ENCODE measurements around the gene HOXB8.

Gene HOXB8

DNA sequence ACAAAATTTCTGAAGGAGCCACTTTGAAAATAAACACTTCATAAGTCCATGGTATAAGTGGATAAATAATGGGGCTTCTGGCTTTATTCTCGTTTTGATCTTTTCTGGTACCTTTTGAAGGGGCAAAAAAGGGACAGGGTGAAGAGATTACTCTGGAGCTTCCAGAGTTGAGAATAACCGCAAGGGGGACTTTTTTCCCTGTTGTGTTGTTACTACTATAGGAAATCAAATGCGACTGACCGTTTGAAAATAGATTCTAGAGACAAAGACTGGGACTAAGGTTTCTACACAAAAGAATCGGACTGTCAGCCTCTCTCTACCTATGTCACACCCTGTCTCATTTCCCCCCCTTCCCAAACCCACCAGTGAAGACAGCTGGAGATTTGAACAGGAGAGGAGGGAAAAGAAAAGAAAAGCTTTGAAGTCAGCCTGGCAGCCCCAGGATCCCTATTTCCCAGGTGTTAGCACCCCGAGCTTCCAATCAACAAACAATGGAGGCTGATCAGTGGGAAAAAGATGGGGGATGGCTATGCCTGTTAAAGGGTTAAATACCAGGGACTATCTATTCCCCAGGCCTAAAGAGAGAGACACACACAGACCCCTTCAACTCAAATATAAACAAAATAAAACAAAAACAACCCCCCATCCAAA is 45.3 kb downstream of the HOXB8 start:
- no peak overlapping the region for H3K23ac ChIP-seq (ENCODE audit: low read length)
- WGBS (ENCODE audit: extremely low coverage, insufficient coverage, insufficient read length): no CpG with 5 or more reads among the region's 6 CpGs

DNA sequence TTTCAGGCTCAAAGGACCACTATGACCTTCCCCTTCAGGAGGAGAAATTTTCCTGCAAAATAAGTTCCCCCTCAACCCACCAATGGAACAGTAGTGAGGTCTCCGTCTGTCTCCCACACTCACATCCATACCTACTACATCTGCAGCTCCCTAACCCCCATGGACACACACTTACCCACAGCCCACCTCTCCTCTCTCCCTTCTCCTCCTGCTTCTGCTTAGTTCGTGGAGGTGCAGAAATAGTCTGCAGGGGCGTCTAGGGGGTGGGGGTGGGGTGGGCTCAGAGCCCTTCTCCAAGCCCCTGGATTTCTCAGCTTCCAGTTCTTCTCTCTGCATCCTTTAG is 45.9 kb downstream of the HOXB8 start:
- Histone ChIP-seq H3K4me3 (ENCODE audit: low read depth, low read length) (no peak overlapping the region), H2BK120ac (ENCODE audit: insufficient read depth, low read length, poor library complexity) (no peak overlapping the region), H3K14ac (ENCODE audit: low read length) (no peak overlapping the region), H2BK12ac (ENCODE audit: low read length) (no peak overlapping the region), H3K79me1 (ENCODE audit: low read length) (peaks cover 17% of the 10 kb centered on the region), H3K36me3 (ENCODE audit: control insufficient read depth in 1 of 2, insufficient read depth in 2 of 2, low read length in 2 of 2) (no peaks in the 10 kb centered on the region), H3K27me3 (ENCODE audit: insufficient read depth, low read length) (peaks cover 11% of the 10 kb centered on the region), H3K23ac (ENCODE audit: low read length) (no peak overlapping the region), H4K8ac (ENCODE audit: low read depth, low read length) (no peak overlapping the region), H3K27ac (ENCODE audit: low read depth, low read length) (no peak overlapping the region), H3K79me2 (ENCODE audit: control insufficient read depth, insufficient read depth, low read length, poor library complexity) (no peaks in the 10 kb centered on the region), H3K18ac (ENCODE audit: low read length) (no peak overlapping the region), H4K12ac (ENCODE audit: low read depth, low read length) (no peak overlapping the region), H3K9me3 (ENCODE audit: insufficient read depth, low read depth, low read length) (peaks cover 4% of the 10 kb centered on the region), H2BK5ac (ENCODE audit: low read depth, low read length, poor library complexity) (no peak overlapping the region), H4K91ac (ENCODE audit: low read depth, low read length) (no peak overlapping the region), H3K4me1 (ENCODE audit: control insufficient read depth in 1 of 2, insufficient read depth in 2 of 2, low read length in 2 of 2) (peaks cover 27 to 46% of the 10 kb centered on the region in 2 experiments), H3K4ac (ENCODE audit: low read depth, low read length) (no peak overlapping the region), H3K4me2 (ENCODE audit: low read length) (no peak overlapping the region), H2AK5ac (ENCODE audit: low read length) (no peak overlapping the region), H3K9ac (ENCODE audit: low read length) (no peak overlapping the region), H2AFZ (ENCODE audit: insufficient read depth, low read length, poor library complexity) (no peak overlapping the region)
- no peak for DNase-seq
- WGBS (ENCODE audit: extremely low coverage, insufficient coverage, insufficient read length): no CpG with 5 or more reads among the region's 3 CpGs

More for the DNA sequence above, 45.3 kb downstream of the HOXB8 start:
- Histone ChIP-seq H2AK5ac (ENCODE audit: low read length) (no peak overlapping the region), H3K36me3 (ENCODE audit: control insufficient read depth in 1 of 2, insufficient read depth in 2 of 2, low read length in 2 of 2) (no peaks in the 10 kb centered on the region), H3K14ac (ENCODE audit: low read length) (peak overlapping the region; percentile 17), H3K79me1 (ENCODE audit: low read length) (peaks cover 13% of the 10 kb centered on the region), H3K18ac (ENCODE audit: low read length) (peak overlapping the region; percentile 26), H3K4ac (ENCODE audit: low read depth, low read length) (peak overlapping the region; percentile 24), H3K27me3 (ENCODE audit: insufficient read depth, low read length) (peaks cover 7% of the 10 kb centered on the region), H3K4me3 (ENCODE audit: low read depth, low read length) (no peak overlapping the region), H3K4me1 (ENCODE audit: control insufficient read depth in 1 of 2, insufficient read depth in 2 of 2, low read length in 2 of 2) (peaks cover 23 to 42% of the 10 kb centered on the region in 2 experiments), H3K4me2 (ENCODE audit: low read length) (peak overlapping the region; percentile 54), H3K9ac (ENCODE audit: low read length) (no peak overlapping the region), H3K27ac (ENCODE audit: low read depth, low read length) (peak overlapping the region; percentile 76), H2AFZ (ENCODE audit: insufficient read depth, low read length, poor library complexity) (no peak overlapping the region), H2BK12ac (ENCODE audit: low read length) (peak overlapping the region; percentile 41), H3K9me3 (ENCODE audit: insufficient read depth, low read depth, low read length) (no peaks in the 10 kb centered on the region), H2BK120ac (ENCODE audit: insufficient read depth, low read length, poor library complexity) (peak overlapping the region; percentile 86), H3K79me2 (ENCODE audit: control insufficient read depth, insufficient read depth, low read length, poor library complexity) (no peaks in the 10 kb centered on the region), H4K91ac (ENCODE audit: low read depth, low read length) (peak overlapping the region; percentile 76), H4K12ac (ENCODE audit: low read depth, low read length) (no peak overlapping the region), H2BK5ac (ENCODE audit: low read depth, low read length, poor library complexity) (peak overlapping the region; percentile 71), H4K8ac (ENCODE audit: low read depth, low read length) (no peak overlapping the region)
- no peak for DNase-seq

DNA sequence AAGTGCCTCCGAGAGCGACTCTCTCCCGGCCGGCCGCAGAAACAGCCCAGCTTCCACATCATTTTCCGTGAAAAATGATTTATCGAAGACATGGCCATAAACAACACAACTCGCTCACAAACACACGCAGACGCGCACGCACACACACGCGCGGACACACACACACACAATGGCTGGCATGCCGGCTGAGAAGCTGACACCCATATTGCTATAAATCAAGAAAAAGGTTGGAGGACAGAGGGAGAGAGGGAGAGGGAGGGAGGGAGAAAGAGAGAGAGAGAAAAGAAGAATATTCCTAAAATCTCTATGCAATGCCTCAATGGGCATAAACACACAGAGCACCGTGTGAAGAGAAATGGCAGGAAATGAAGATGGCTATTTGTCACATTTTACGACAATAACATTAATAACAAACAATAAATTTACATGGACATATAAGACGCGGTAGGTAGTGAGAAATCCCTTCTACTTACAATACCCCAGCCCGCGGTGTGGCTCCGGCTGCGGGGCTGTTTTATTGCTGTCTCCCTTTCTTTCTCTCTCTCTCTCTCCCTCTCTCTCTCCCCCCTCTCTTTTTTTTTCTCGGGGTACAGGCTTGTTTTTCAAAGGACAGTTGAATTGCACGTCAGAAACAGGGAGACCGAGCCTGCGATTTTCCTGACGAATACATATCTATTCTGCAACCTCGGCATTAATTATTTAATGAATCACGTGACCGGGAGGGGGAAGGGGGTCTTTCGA is 46.4 kb downstream of the HOXB8 start:
- Histone ChIP-seq H3K4me3 (ENCODE audit: low read depth, low read length) (no peak overlapping the region), H3K18ac (ENCODE audit: low read length) (peak overlapping the region; percentile 68), H3K27me3 (ENCODE audit: insufficient read depth, low read length) (peaks cover 11% of the 10 kb centered on the region), H4K91ac (ENCODE audit: low read depth, low read length) (peak overlapping the region; percentile 21), H3K23ac (ENCODE audit: low read length) (no peak overlapping the region), H3K4me2 (ENCODE audit: low read length) (no peak overlapping the region), H3K14ac (ENCODE audit: low read length) (peak overlapping the region; percentile 44), H3K9me3 (ENCODE audit: insufficient read depth, low read depth, low read length) (peaks cover 4% of the 10 kb centered on the region), H2AK5ac (ENCODE audit: low read length) (no peak overlapping the region), H3K79me2 (ENCODE audit: control insufficient read depth, insufficient read depth, low read length, poor library complexity) (no peaks in the 10 kb centered on the region), H3K36me3 (ENCODE audit: control insufficient read depth in 1 of 2, insufficient read depth in 2 of 2, low read length in 2 of 2) (no peaks in the 10 kb centered on the region), H4K12ac (ENCODE audit: low read depth, low read length) (no peak overlapping the region), H2BK12ac (ENCODE audit: low read length) (peak overlapping the region; percentile 48), H3K9ac (ENCODE audit: low read length) (no peak overlapping the region), H4K8ac (ENCODE audit: low read depth, low read length) (no peak overlapping the region), H2BK5ac (ENCODE audit: low read depth, low read length, poor library complexity) (no peak overlapping the region), H3K4me1 (ENCODE audit: control insufficient read depth in 1 of 2, insufficient read depth in 2 of 2, low read length in 2 of 2) (peaks cover 27 to 44% of the 10 kb centered on the region in 2 experiments), H2BK120ac (ENCODE audit: insufficient read depth, low read length, poor library complexity) (peak overlapping the region; percentile 23), H3K4ac (ENCODE audit: low read depth, low read length) (peak overlapping the region; percentile 7), H2AFZ (ENCODE audit: insufficient read depth, low read length, poor library complexity) (no peak overlapping the region), H3K27ac (ENCODE audit: low read depth, low read length) (no peak overlapping the region), H3K79me1 (ENCODE audit: low read length) (peaks cover 17% of the 10 kb centered on the region)
- no CpG with 5 or more reads among the region's 33 CpGs for WGBS (ENCODE audit: extremely low coverage, insufficient coverage, insufficient read length)
- DNase-seq: no peak

- Histone ChIP-seq H3K9me3 (ENCODE audit: insufficient read depth, low read depth, low read length) (peaks cover 4% of the 10 kb centered on the region), H4K8ac (ENCODE audit: low read depth, low read length) (no peak overlapping the region), H2BK12ac (ENCODE audit: low read length) (no peak overlapping the region), H3K27me3 (ENCODE audit: insufficient read depth, low read length) (peaks cover 11% of the 10 kb centered on the region), H2BK120ac (ENCODE audit: insufficient read depth, low read length, poor library complexity) (no peak overlapping the region), H3K9ac (ENCODE audit: low read length) (no peak overlapping the region), H3K27ac (ENCODE audit: low read depth, low read length) (no peak overlapping the region), H3K4me2 (ENCODE audit: low read length) (no peak overlapping the region), H3K4me3 (ENCODE audit: low read depth, low read length) (no peak overlapping the region), H3K23ac (ENCODE audit: low read length) (no peak overlapping the region), H4K12ac (ENCODE audit: low read depth, low read length) (no peak overlapping the region), H2AK5ac (ENCODE audit: low read length) (no peak overlapping the region), H4K91ac (ENCODE audit: low read depth, low read length) (no peak overlapping the region), H3K36me3 (ENCODE audit: control insufficient read depth in 1 of 2, insufficient read depth in 2 of 2, low read length in 2 of 2) (no peaks in the 10 kb centered on the region), H2AFZ (ENCODE audit: insufficient read depth, low read length, poor library complexity) (no peak overlapping the region), H3K79me1 (ENCODE audit: low read length) (peaks cover 17% of the 10 kb centered on the region), H3K79me2 (ENCODE audit: control insufficient read depth, insufficient read depth, low read length, poor library complexity) (no peaks in the 10 kb centered on the region), H3K4ac (ENCODE audit: low read depth, low read length) (no peak overlapping the region), H3K18ac (ENCODE audit: low read length) (no peak overlapping the region), H3K14ac (ENCODE audit: low read length) (no peak overlapping the region), H2BK5ac (ENCODE audit: low read depth, low read length, poor library complexity) (no peak overlapping the region), H3K4me1 (ENCODE audit: control insufficient read depth in 1 of 2, insufficient read depth in 2 of 2, low read length in 2 of 2) (peaks cover 26 to 38% of the 10 kb centered on the region in 2 experiments)
- no peak for DNase-seq
- no CpG with 5 or more reads among the region's 2 CpGs for WGBS (ENCODE audit: extremely low coverage, insufficient coverage, insufficient read length)
Measured at GRCh38 chr17:48567646-48568354, 47.3 kb downstream of the HOXB8 start.

Measured in trophoblast cell (in vitro differentiated cells and primary cell).